ENCODE data around the gene NSD1.
"Not testable (repeated sequence)": the region's sequence is repeated elsewhere in the genome, so short reads cannot be mapped to it uniquely, and the experiment has no call there.

NSD1 gene

DNA sequence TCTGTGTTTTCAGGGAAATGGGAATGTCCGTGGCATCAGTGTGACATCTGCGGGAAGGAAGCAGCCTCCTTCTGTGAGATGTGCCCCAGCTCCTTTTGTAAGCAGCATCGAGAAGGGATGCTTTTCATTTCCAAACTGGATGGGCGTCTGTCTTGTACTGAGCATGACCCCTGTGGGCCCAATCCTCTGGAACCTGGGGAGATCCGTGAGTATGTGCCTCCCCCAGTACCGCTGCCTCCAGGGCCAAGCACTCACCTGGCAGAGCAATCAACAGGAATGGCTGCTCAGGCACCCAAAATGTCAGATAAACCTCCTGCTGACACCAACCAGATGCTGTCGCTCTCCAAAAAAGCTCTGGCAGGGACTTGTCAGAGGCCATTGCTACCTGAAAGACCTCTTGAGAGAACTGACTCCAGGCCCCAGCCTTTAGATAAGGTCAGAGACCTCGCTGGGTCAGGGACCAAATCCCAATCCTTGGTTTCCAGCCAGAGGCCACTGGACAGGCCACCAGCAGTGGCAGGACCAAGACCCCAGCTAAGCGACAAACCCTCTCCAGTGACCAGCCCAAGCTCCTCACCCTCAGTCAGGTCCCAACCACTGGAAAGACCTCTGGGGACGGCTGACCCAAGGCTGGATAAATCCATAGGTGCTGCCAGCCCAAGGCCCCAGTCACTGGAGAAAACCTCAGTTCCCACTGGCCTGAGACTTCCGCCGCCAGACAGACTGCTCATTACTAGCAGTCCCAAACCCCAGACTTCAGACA lies 160.4 kb downstream of the NSD1 start:
- no peak for DNase-seq

DNA sequence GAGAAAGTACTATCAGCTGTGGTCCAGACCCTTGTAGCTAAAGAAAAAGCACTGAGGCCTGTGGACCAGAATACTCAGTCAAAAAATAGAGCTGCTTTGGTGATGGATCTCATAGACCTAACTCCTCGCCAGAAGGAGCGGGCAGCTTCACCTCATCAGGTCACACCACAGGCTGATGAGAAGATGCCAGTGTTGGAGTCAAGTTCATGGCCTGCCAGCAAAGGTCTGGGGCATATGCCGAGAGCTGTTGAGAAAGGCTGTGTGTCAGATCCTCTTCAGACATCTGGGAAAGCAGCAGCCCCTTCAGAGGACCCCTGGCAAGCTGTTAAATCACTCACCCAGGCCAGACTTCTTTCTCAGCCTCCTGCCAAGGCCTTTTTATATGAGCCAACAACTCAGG lies 161.1 kb downstream of the NSD1 start:
- DNase-seq, result no peak

DNA sequence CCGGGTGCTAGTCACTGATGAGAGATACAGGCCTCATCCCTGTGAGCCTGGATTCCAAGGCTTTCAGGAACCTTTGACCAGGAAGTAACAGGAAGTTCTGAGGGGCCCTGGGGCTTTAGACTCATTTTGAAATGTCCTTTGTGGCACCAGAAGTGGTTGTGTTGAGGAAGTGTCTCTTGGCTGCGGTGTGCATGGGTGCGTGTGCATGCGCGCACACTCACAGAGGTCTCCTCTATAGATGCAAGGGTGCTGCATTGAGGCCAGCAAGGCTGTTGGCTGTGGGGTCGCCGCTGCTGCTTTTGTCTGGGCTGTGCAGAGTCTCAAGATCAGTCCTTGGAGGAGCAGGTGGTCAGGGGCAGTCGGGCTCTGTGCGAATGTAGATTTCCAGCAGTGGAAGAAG lies 162.4 kb downstream of the NSD1 start:
- no peak for DNase-seq

DNA sequence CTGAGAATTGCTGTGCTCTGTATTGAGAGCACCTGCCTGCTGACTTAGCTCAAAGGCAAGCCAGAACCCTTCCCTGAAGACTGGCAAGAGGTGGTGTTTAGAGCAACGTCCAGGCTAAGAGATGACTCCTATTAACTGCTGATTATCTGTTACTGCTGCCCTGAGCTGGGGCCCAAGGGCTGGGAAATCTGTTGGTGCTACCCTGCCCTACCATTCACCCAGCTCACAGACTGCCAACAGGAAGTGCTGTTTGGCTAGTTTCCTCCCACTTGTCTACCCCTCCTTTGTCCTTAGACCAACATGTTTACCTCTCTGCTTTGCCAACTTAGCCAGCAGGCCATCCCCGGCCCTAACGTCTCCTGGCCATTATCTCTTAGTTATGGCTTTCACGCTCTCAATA lies 163.0 kb downstream of the NSD1 start:
- DNase-seq, result no peak

DNA sequence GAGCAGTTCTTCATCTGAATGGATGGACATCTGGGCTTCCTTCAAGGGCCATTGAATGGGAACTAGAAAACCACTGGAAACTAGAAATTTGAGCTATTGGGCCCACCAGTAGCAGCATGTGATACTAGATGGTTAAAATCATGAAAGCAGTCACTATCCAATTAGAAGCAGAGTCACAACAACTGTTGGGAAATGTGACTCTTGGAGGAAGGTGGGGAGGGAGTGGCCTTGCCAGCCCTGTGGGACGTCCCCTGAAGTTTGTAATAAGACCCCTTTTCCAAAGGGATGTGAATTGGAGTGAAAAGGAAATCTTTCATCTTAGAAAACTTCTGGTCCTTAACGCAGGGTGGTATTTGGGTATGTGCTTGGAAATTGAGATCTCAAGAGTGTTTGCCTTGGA lies 164.3 kb downstream of the NSD1 start:
- DNase-seq, result no peak

DNA sequence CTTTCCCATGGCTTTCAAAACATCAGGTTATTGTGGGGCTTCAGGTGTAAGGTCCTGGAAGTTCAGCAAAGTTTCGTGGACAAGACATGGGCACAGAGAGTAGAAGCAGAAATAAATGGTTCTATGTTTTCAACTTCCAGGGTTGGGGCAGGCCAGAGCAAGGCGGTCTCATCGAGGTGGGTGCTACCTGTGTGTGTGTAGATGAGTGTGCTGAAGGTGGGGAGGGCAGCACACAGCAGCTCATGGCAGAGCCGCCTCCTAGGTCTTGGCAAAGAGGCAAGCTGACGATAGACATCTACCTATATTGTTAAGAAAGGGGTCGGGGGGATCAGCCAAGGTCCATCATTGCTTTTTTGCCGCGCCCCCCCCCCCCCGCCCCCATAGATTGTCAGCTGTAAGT lies 166.1 kb downstream of the NSD1 start:
- no peak for DNase-seq

DNA sequence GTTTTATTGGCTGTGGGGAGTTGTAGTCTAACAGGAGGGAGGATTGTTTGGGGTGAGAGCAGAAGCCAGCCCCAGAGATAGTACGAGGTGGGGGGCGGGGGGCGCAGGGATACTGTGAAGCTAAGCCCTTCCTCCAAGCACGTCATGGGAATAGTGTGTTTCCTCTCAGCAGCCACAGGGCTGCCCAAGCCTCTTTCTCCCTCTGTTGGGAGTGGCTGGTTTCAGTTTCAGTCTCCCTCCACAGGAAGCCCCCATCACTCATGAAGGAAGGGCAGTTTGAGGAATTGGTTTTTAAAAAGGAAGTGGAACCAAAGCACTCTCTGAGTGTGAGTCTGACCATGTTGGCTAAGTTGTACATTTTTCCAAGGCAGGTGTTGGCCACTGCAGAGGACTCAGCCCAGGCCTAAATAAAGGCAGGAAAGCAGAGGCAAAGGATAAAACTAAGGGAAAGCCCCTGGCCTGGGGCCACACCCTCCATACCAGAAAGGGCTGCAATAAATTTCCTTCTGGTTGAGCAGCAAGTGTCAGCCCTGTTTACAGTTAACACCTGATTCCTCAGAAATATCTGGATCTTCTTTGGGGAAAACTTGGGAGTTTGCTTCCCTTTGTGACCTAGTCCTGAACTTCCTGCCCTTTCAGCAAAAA lies 166.8 kb downstream of the NSD1 start:
- peak; percentile 23 for DNase-seq

DNA sequence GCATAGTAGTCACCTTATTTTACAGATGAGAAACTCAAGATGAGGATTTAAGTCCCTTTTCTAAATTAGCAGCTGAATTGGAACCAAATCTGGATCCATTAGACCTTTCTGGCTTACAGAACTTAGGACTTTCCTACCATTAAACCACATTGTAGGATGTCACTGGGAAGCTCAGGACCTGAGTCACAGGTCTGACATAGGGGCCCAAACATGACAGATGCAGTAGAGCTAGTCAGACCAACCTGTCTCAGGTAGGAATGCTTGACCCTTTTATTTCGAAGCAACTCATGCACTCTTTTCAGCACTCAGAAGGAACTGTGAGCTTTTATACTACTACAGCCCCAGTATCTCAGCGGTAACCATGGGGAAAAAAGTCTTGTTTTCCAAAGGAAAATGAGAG lies 167.4 kb downstream of the NSD1 start:
- no peak for DNase-seq

DNA sequence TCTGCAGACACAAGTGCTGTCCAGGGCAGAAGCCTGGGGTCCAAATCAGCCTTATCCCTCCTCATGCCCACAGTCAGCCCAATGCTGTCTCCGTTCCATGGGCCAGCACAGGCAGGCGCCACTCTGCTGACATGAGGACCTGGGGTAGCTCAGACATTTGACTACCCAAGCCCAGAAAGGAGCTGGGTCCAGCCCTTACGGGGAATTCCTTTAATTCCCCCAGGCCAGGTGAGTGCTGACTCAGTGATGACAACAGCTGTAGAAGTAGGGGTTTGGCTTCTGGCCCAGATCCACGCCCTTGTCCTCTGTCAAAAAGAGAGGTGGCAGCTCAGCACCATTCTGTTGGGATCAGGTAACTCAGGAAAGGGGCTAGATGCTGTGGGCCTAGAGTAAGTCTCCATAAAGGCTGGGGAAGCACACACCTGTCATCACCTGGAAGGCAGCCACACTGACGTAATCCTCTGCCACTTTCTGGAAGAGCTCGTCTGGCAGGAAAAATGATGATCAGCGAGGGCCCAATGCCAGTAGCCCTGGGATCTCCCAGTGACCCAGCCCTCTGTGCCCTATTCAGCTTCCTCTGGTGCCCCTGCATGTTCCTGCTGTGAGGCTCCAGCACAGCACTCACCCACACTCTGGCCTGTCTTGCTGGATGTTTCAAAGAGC lies 168.1 kb downstream of the NSD1 start:
- DNase-seq, result no peak

DNA sequence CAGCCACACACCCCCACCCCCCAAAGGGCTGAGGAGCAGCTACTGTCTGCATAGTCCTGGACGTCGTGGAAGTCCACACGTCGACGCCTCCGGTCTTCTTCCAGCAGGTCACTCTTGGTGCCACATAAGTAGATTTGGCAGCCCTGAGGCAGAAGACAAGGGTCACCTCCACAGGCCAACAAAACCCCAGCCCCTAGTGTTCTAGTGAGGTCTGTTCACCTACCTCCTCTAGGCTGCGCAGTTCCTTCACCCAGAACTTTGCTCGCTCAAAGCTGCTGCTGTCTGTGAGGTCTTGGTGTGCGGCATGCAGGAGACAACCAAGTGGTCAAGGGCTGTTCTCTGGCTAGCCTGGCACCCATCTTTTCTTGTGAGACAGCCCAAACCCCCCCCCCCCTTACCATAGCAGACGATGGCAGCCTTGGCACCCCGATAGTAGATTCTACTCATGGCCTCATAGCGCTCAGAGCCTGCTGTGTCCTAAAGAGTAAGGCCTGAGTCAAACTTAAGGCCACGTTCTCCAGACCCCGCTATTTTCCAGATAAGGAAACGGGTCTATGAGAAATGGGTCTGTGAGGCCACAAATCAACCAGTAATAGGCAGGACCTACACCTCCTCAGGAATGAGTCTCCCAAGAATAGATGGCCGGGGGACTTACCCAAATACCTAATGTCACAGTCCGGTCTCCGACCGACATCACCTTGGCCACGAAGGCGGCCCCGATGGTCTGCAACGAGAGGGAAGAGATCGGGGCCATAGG lies 169.0 kb downstream of the NSD1 start:
- DNase-seq, result no peak

DNA sequence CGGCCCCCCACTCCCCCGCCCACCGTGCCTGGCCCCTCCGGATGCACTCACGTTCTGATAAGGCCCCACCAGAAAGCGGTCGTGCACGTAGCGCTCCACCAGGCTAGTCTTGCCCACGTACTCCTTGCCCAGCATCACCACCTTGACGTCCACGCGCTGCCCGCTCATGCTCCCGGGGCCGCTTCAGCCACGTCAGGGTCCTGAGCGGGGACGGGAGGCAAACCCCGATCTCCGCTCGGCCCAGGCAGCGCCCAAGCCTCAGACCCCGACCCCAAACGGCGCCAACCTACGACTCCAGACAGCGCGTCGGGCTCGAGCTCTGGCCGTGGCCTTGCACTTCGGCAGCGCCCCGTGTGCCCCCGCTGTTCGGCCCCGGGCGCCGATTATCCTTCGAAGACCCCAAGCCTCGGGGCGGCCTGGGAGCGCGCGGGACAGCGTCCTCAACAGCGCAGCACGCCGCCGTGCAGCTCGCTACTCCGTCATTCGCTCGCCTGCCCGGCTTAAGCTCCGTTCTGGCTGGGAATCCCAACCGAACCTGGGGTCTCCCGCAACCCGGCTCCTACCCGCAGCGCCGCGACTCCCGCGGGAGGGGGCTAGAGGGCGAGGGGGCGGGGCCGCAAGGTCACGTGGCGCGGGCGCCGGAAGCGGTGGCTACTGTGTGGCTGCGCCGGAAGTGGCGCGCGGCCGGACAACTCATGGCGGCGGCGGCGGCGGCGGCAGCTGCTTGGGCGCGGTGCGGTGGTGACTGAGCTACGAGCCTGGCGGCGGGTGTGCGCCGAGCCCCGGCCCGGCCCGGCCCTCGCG lies 169.8 kb downstream of the NSD1 start, which contains the start of the genes PRELID1 and RAB24:
PRELID1 (plus strand) TSS at position 679 of the 804 bp plus-strand sequence. CDS start 187 bp downstream, outside the sequence.
RAB24 (minus strand) TSS at position 599 of the 804 bp plus-strand sequence; CDS start at position 168, 431 bp downstream.
- DNase-seq, result peak; percentile 52

DNA sequence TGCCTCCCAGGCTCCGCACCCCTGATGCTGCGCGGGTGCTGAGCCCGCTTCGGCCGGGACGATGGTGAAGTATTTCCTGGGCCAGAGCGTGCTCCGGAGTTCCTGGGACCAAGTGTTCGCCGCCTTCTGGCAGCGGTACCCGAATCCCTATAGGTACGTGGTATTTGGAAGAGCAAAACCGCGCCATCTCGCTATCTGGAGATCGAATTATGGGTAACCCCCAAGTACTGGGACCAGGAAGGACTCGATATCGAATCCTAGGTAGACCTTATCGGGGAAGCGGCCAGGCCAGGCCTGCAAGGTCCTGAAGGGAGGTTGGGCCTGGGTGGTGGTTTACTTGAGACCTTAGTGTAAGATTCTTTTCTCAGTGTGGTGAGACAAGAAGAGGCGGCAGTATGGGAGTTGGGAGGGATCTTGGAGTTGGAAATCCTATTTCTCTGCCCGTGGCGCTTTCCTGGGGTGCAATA lies 170.4 kb downstream of the NSD1 start:
- no peak for DNase-seq

DNA sequence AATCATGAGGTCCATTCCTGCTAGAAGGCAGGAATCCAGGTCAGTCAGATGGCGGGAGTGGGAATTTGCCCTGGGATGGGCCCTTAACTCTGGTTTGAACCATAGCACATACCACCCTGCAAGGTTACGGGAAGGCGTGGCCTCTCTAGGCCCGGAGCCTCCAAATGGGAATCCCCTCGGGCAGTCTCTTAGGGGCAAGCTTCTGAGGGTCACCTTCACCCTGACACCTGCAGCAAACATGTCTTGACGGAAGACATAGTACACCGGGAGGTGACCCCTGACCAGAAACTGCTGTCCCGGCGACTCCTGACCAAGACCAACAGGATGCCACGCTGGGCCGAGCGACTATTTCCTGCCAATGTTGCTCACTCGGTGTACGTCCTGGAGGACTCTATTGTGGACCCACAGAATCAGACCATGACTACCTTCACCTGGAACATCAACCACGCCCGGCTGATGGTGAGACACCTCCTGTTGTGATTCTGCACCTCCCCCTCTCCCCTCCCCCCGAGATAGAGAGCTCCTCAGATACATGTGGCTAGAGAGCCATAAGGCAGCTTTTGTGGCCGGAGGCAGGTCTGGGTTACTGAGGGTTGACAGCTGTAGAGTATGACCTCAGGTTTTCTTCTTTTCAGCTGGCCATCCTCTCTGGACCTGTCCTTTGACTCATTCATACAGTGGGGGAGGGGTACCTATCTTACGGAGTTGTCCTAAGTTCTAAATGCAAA lies 171.0 kb downstream of the NSD1 start:
- DNase-seq, result no peak

DNA sequence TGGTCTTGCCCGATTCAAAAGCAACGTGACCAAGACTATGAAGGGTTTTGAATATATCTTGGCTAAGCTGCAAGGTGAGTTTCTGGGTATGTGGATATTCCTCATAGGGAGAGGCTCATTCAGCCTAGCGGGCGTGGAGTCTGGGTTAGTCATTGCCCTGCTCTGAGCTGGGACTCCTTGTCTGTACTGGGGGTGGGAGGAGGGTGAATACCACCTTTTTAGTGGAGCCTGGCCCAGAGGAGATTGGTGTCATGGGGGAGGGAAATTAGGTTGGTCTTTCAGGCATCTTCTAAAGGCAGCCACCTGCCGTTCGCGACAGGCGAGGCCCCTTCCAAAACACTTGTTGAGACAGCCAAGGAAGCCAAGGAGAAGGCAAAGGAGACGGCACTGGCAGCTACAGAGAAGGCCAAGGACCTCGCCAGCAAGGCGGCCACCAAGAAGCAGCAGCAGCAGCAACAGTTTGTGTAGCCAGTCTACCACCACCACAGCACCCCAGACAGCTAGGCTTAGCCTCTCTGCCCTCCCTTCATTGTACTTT lies 172.6 kb downstream of the NSD1 start:
- not testable (repeated sequence) for DNase-seq

DNA sequence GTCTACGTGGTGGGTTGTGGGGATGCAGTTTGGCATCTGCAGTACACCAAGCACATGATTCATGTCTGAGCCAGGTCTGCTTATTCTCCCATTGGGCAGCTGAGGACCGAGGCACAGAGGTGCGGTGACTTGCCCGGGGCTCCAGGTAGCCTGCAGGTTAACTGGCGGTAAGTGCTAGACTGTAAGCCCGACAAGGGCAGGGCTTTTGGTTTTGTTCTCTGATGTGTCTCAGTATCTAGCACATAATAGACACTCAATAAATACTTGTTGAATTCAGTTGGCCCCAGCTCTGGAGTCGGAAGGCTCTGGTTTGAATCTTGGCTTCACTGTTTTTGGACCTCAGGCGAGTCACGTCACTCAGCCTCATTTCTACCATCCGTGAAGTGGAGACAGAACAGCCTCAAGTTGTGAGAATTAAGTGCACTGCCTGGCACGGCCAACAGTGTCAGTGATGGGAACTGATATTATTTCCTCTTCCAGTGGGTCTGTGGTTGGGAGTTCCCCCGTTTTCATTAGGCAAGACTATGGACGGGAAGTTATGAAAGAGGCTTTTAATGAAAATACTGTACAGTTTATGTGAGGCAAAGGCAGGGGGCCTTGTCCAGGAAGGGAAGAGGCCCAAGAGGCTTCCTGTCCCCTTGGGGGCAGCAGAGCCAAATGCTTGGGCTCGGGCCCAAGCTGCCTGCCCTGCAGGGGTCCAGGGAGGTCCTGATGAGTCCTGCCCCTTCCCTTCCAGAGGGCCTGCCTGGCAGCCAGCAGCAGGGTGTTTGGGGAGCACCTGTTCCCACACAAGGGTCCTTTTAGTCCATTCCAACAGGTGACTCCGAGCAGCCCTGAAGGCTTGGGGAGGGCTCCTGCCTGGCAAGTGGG lies 173.3 kb downstream of the NSD1 start:
- DNase-seq, result no peak

DNA sequence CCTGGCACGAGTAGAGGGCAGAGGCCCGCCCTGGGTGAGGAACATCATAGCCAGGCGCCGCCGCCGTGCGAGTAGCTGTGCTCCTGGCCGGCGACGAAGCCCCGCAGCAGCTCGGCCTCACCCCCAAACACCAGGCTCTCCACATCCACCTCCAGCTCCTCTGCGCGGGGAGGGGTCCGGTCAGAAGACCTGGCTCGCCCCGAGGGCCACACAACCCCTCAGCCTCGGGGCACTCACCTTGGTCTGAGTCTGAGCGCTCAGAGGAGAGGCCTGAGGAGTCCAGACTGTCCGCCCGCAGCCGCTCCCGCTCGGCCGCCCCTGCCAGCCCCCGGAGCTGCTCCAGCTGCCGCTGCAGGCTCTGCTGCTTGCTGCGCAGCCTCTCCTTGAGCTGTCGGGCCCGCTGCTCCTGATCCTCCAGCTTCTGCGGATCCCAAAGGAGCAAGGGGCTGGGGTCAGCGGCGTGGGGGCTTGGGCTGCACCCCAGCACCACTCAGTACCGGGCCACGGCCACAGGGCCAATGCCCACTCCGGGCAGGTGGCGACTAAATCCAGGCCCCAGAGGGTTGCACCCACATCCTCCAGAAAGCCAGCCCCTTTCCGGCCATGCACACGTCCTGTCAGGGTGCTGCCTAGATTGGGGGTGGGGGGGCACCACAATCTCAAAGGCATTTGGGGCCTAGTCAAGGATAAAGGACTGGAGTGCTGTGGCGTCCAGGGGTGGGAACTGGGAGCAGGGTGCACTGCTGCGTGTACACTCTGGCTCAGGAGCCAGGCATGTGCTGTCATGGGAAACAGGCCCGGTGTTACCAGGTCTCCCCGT lies 174.2 kb downstream of the NSD1 start:
- DNase-seq, result no peak

DNA sequence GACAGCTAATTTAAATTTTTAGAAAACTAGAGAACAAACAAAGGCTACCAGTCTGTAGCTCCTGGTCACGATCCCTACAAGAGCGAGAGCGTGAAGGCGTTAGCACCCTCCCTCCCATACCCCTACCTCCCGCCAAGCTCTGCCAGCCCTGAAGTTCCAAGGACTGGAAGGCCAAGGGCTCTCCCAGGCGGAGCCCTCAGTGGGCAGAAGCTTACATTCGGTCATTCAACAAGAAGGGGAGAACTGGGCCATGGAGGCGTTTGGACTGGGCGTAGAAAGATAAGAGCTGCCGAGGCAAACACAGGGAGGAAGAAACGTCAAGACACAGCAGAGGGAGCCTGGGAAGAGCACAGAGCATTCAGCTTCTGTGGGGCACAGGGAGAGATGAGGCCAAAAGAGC lies 175.2 kb downstream of the NSD1 start:
- DNase-seq, result no peak

DNA sequence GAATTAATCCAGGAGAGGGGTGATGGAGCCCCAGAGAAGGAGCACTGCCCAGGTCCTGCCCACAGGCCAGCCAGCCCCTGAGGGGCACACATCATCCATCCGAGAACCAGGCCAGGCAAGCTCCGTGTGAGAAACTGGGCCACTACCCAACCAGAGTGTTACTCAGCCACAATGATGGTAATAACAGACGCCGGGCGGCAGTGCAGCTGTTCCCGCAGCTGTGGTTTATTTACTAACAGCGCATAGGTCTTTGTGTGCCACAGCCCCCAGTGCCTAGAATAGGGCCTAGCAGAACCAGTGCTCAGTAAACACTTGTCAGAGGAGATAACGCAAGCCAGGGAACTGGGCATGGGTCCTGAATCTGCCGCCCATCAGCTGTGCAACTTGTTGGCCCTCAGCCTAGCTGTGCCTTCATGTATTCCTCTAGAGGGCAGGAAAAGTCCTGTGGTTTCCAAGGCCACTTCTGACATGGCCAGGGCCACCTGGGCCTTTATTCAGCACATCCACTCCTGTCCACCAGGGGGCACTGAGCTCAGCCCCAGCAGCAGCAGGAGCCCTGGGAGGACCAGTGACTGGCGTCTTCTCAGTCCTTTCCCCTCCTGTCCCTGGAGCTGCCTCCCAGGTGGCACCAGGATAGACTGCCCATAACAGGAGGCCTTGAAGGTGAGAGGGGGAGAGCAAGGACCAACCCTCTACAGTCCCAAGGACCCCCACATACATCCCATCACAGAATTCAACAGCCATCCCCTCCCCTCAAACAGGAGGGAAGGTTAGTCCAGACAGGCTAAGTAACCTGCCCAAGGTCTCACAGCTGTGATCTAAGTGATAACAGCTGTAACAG lies 176.0 kb downstream of the NSD1 start:
- DNase-seq, result peak; percentile 69
